Loucy (cell line): Measurements from ENCODE around the gene CNIH1.

Source experiments
- EZH2phosphoT487 ChIP-seq: fragments of 200-600 bp; IDR thresholded peaks from 2 replicates; pipeline ENCODE4 v1.6.1; 2018; ENCODE audit warnings: antibody characterized with exemption, mild to moderate bottlenecking, moderate library complexity, borderline replicate concordance
- TF ChIP-seq, protein P1 (sequence below): fragments of 200-600 bp; sonication (generic); conservative IDR thresholded peaks from 2 replicates; pipeline ENCODE4 v1.5.1; 2014; ENCODE audit warnings: mild to moderate bottlenecking, antibody characterized with exemption, low read length

DNA sequence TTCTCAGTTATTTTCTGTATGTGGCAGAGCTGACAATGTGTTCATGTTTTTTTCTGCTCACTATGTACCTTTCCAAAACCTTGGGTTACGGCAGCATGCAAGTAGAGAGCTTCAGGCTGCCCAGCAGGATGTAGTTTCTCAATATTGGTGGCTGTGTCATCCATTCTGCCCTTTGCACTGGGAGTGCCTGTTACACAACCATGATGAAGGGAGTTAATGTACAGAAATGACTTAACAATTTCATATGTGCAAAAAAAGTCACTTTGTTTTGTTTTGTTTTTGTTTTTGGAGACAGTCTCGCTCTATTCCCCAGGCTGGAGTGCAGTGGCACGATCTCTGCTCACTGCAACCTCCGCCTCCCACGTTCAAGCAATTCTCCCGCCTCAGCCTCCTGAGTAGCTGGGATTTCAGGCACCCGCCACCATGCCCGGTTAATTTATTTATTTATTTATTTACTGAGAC, 6.1 kb upstream of the CNIH1 start:
- TF ChIP-seq, protein P1, sequence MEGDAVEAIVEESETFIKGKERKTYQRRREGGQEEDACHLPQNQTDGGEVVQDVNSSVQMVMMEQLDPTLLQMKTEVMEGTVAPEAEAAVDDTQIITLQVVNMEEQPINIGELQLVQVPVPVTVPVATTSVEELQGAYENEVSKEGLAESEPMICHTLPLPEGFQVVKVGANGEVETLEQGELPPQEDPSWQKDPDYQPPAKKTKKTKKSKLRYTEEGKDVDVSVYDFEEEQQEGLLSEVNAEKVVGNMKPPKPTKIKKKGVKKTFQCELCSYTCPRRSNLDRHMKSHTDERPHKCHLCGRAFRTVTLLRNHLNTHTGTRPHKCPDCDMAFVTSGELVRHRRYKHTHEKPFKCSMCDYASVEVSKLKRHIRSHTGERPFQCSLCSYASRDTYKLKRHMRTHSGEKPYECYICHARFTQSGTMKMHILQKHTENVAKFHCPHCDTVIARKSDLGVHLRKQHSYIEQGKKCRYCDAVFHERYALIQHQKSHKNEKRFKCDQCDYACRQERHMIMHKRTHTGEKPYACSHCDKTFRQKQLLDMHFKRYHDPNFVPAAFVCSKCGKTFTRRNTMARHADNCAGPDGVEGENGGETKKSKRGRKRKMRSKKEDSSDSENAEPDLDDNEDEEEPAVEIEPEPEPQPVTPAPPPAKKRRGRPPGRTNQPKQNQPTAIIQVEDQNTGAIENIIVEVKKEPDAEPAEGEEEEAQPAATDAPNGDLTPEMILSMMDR, result no peak
- no peak for TF ChIP-seq EZH2phosphoT487
